Measurements from ENCODE around the gene F2.

GRCh38 chr11:46694072-46694471, 24.9 kb upstream of the F2 start:
- TF ChIP-seq POLR2AphosphoS5 (IDR thresholded peaks at IDR 0.05) (no peak), CTCF (IDR thresholded peaks at IDR 0.05) (no peak), POLR2A (IDR thresholded peaks at IDR 0.05) (no peak), EP300 (IDR thresholded peaks at IDR 0.05; ENCODE audit: low read depth) (no peak)

Measured in transverse colon (tissue), 4 donors.